GM23248 (cell line): Measurements from ENCODE around the gene DENND2C. TPM values are rescaled to one million over a fixed set of nuclear protein-coding genes. Genes with fewer than 3 reads are reported as not detected.

Source experiments
- DNase-seq: peaks from one replicate; pipeline ENCODE4 v3.0.0-alpha.2; 2015
- H2AFZ ChIP-seq: fragments of 200-600 bp; sonication (generic); 2 replicates; pipeline ENCODE4 v1.6.1; 2016; ENCODE audit warnings: antibody characterized with exemption
- H3F3A ChIP-seq: fragments of 200-600 bp; sonication (generic); 2 replicates; pipeline ENCODE4 v1.6.1; 2016; ENCODE audit warnings: mild to moderate bottlenecking, antibody characterized with exemption, mixed run types; ENCODE audit not compliant: insufficient read depth
- H3K27ac ChIP-seq: fragments of 200-600 bp; sonication (generic); 2 replicates; pipeline ENCODE4 v1.5.1; 2016; ENCODE audit warnings: mild to moderate bottlenecking
- H3K27me3 ChIP-seq: fragments of 200-600 bp; sonication (generic); replicated peaks from 2 replicates; pipeline ENCODE4 v1.6.1; 2016; ENCODE audit warnings: mild to moderate bottlenecking; ENCODE audit not compliant: insufficient read depth
- H3K36me3 ChIP-seq: fragments of 200-600 bp; sonication (generic); 2 replicates; pipeline ENCODE4 v1.6.1; 2016; ENCODE audit warnings: low read depth, mild to moderate bottlenecking
- H3K4me1 ChIP-seq: fragments of 200-600 bp; sonication (generic); 2 replicates; pipeline ENCODE4 v1.6.1; 2016; ENCODE audit warnings: mild to moderate bottlenecking; ENCODE audit not compliant: insufficient read depth
- H3K4me2 ChIP-seq: fragments of 200-600 bp; sonication (generic); one replicate; pipeline ENCODE4 v1.6.1; 2016; ENCODE audit warnings: mild to moderate bottlenecking; ENCODE audit not compliant: unreplicated experiment
- H3K4me3 ChIP-seq: fragments of 200-600 bp; sonication (generic); 2 replicates; pipeline ENCODE4 v1.5.1; 2016; ENCODE audit warnings: mild to moderate bottlenecking
- H3K79me2 ChIP-seq: fragments of 200-600 bp; sonication (generic); 2 replicates; pipeline ENCODE4 v1.6.1; 2016; ENCODE audit warnings: mild to moderate bottlenecking; ENCODE audit not compliant: insufficient read depth
- H3K9ac ChIP-seq: fragments of 200-600 bp; sonication (generic); 2 replicates; pipeline ENCODE4 v1.6.1; 2016; ENCODE audit warnings: mild to moderate bottlenecking
- H3K9me2 ChIP-seq: fragments of 200-600 bp; sonication (generic); 2 replicates; pipeline ENCODE4 v1.6.1; 2016; ENCODE audit warnings: mixed run types, mild to moderate bottlenecking, moderate library complexity; ENCODE audit not compliant: insufficient read depth
- H3K9me3 ChIP-seq: fragments of 200-600 bp; sonication (generic); one replicate; pipeline ENCODE4 v1.6.1; 2017; ENCODE audit warnings: low read depth
- H4K20me1 ChIP-seq: fragments of 200-600 bp; sonication (generic); 2 replicates; pipeline ENCODE4 v1.6.0; 2016; ENCODE audit not compliant: insufficient read depth
- EZH2 ChIP-seq: fragments of 200-600 bp; sonication (generic); IDR thresholded peaks from 2 replicates; pipeline ENCODE4 v1.6.1; 2018; ENCODE audit warnings: antibody characterized with exemption, mild to moderate bottlenecking; ENCODE audit not compliant: insufficient read depth, poor library complexity, severe bottlenecking
- EZH2phosphoT487 ChIP-seq: fragments of 200-600 bp; sonication (generic); IDR thresholded peaks from 2 replicates; pipeline ENCODE4 v1.6.1; 2018; ENCODE audit warnings: antibody characterized with exemption, moderate library complexity, mild to moderate bottlenecking, low read depth; ENCODE audit not compliant: insufficient read depth
- WGBS, 2 experiments: methylation state at CpG; one replicate each; pipeline ENCODE4 v1.1.6; 2015 to 2017; ENCODE audit warnings: low lambda C conversion rate in 2 of 2, low coverage in 1 of 2; ENCODE audit errors: missing lambda C conversion rate in 2 of 2; 5-methylcytosine and 5-hydroxymethylcytosine counted together
- in situ Hi-C: fragments of 300-500 bp; cut with MboI; formaldehyde crosslinking; loops from 2 replicates; pipeline ENCODE4 v1.15.0; 2020
- polyA plus RNA-seq: library from polyadenylated mRNA; unstranded; fragments of >200 nt; fragmentation: Nextera tagmentation; extraction: Ambion mirVana; gene quantifications from 2 replicates; pipeline ENCODE4 v1.2.1, GENCODE V29; 2016
- total RNA-seq: library from RNA; depleted of rRNA; stranded (reverse); fragments of >200 nt; shearing (Covaris generic); gene quantifications from 2 replicates; pipeline ENCODE4 v1.2.3, GENCODE V29; 2014; rRNA removed

The DENND2C gene
- total RNA-seq = 5.9 and 6.8 TPM in 2 replicates
- polyA plus RNA-seq = 2.8 and 3.3 TPM in 2 replicates

- Histone ChIP-seq H3K79me2 (peaks cover 38% of the 10 kb centered on the region), H2AFZ (peak within 1 kb of the TSS; percentile 87), H3K27ac (peak within 1 kb of the TSS; percentile 98), H3K4me1 (peaks cover 15% of the 10 kb centered on the region; the same call in 1 of the 2 replicates), H3K9me3 (no peaks in the 10 kb centered on the region), H3K27me3 (no peaks in the 10 kb centered on the region), H3F3A (peaks cover 14% of the 10 kb centered on the region; the same call in 1 of the 2 replicates), H3K4me2 (peak within 1 kb of the TSS; percentile 98), H3K36me3 (no peaks in the 10 kb centered on the region), H3K9ac (peak within 1 kb of the TSS; percentile 94), H3K9me2 (no peaks in the 10 kb centered on the region), H3K4me3 (peak within 1 kb of the TSS; percentile 88), H4K20me1 (no peaks in the 10 kb centered on the region)
- in situ Hi-C loops = no loop called here
- TF ChIP-seq EZH2phosphoT487 (no peak), EZH2 (no peak)
- 1% methylated on average over 37 to 40 of the region's 50 CpGs for WGBS, 2 experiments
- DNase-seq = no peak
Measured at GRCh38 chr1:114669562-114670082, at the start of gene DENND2C. TSS of gene DENND2C (minus strand) at chr1:114670049. CDS start at chr1:114625984, 44,065 bp downstream.

GRCh38 chr1:114719424-114719787 is 49.6 kb upstream of the DENND2C start:
- 89 to 97% methylated on average over 3 of the region's 3 CpGs for WGBS, 2 experiments
- TF ChIP-seq EZH2 = no peak
- no peak for TF ChIP-seq EZH2phosphoT487
- peaks cover 18% of the 10 kb centered on the region for H3K4me1 ChIP-seq
- no peak overlapping the region for H3K9ac ChIP-seq
- H3K9me2 ChIP-seq = no peaks in the 10 kb centered on the region
- peaks cover 71% of the 10 kb centered on the region for H3F3A ChIP-seq
- DNase-seq = peak; percentile 33
- peak overlapping the region; percentile 33; the same call in 1 of the 2 replicates for H3K27ac ChIP-seq
- H3K27me3 ChIP-seq = no peaks in the 10 kb centered on the region
- H3K36me3 ChIP-seq = peaks cover 71% of the 10 kb centered on the region
- no peak overlapping the region for H3K4me2 ChIP-seq
- H3K79me2 ChIP-seq = peaks cover 55% of the 10 kb centered on the region
- no peak overlapping the region for H3K4me3 ChIP-seq
- no peaks in the 10 kb centered on the region for H4K20me1 ChIP-seq
- no peaks in the 10 kb centered on the region for H3K9me3 ChIP-seq
- H2AFZ ChIP-seq = no peak overlapping the region
- in situ Hi-C loops = no loop called here

- peak; percentile 57 for DNase-seq
- no peak overlapping the region for H3K4me3 ChIP-seq
- in situ Hi-C loops = no loop called here
- H3K9me2 ChIP-seq = no peaks in the 10 kb centered on the region
- H3K27ac ChIP-seq = peak overlapping the region; percentile 33
- H3K9me3 ChIP-seq = no peaks in the 10 kb centered on the region
- 81 to 86% methylated on average over 11 of the region's 11 CpGs for WGBS, 2 experiments
- no peak overlapping the region for H3K4me2 ChIP-seq
- H3K9ac ChIP-seq = no peak overlapping the region
- peaks cover 55% of the 10 kb centered on the region for H3K79me2 ChIP-seq
- H2AFZ ChIP-seq = no peak overlapping the region
- no peaks in the 10 kb centered on the region for H4K20me1 ChIP-seq
- H3K4me1 ChIP-seq = peaks cover 23% of the 10 kb centered on the region
- TF ChIP-seq EZH2phosphoT487 = no peak
- no peak for TF ChIP-seq EZH2
- H3K36me3 ChIP-seq = peaks cover 70% of the 10 kb centered on the region
- H3F3A ChIP-seq = peaks cover 65% of the 10 kb centered on the region
- H3K27me3 ChIP-seq = no peaks in the 10 kb centered on the region
Measured at GRCh38 chr1:114718661-114719423, 49.0 kb upstream of the DENND2C start.

GRCh38 chr1:114716304-114717170 is 46.7 kb upstream of the DENND2C start, which contains the start of gene NRAS:
TSS of gene NRAS (minus strand) at chr1:114716771. CDS start at chr1:114716160, 611 bp downstream.
- WGBS, 2 experiments = 1% methylated on average over 35 to 38 of the region's 38 CpGs
- Histone ChIP-seq H4K20me1 (no peaks in the 10 kb centered on the region), H3K4me1 (peaks cover 23% of the 10 kb centered on the region), H2AFZ (peak within 1 kb of the TSS; percentile 75), H3K79me2 (peaks cover 59% of the 10 kb centered on the region), H3K9me3 (no peaks in the 10 kb centered on the region), H3K27ac (peak within 1 kb of the TSS; percentile 97), H3K36me3 (peaks cover 70% of the 10 kb centered on the region), H3F3A (peaks cover 48% of the 10 kb centered on the region), H3K4me2 (peak within 1 kb of the TSS; percentile 95), H3K4me3 (peak within 1 kb of the TSS; percentile 99), H3K9ac (peak within 1 kb of the TSS; percentile 100), H3K27me3 (no peaks in the 10 kb centered on the region), H3K9me2 (no peaks in the 10 kb centered on the region)
- DNase-seq = peak; percentile 98
- TF ChIP-seq EZH2 (no peak), EZH2phosphoT487 (no peak)
- in situ Hi-C loops = no loop called here
